ENCODE measurements around the gene POC1A. TPM values are rescaled to one million over a fixed set of nuclear protein-coding genes. Genes with fewer than 3 reads are reported as not detected.

Gene POC1A
- polyA plus RNA-seq, 1 donor (not counting 4 experiments of a cell fraction or from before 2014, with no cell fraction given), result 11.5 TPM

GRCh38 chr3:52104684-52105640, 49.3 kb downstream of the POC1A start:
- Histone ChIP-seq H3K36me3 (ENCODE audit: control insufficient read depth in 2 of 2, extremely low read depth in 1 of 2, insufficient read depth in 2 of 2, low read length in 2 of 2) (peaks cover 0 to 14% of the 10 kb centered on the region in 2 experiments), H3K9ac (ENCODE audit: control insufficient read depth, extremely low read depth, insufficient read depth, low read length) (no peak overlapping the region), H3K79me2 (ENCODE audit: control insufficient read depth, insufficient read depth, low read length) (no peaks in the 10 kb centered on the region), H3K4me2 (ENCODE audit: control insufficient read depth, extremely low read depth, insufficient read depth, low read depth, low read length) (no peak overlapping the region), H3K4me1 (ENCODE audit: control insufficient read depth, extremely low read depth, insufficient read depth, low read length) (peaks cover 20% of the 10 kb centered on the region), H3K4me3 (ENCODE audit: control insufficient read depth in 2 of 3, extremely low read depth in 1 of 3, insufficient read depth in 2 of 3, low read depth in 1 of 3, low read length in 3 of 3) (no peak overlapping the region), H3K9me1 (ENCODE audit: control insufficient read depth, extremely low read depth, insufficient read depth, low read length) (peaks cover 3% of the 10 kb centered on the region), H3K9me3 (ENCODE audit: control insufficient read depth, low read depth, low read length) (no peaks in the 10 kb centered on the region), H3K27me3 (ENCODE audit: control insufficient read depth, extremely low read depth, insufficient read depth, low read length) (no peaks in the 10 kb centered on the region), H3K27ac (ENCODE audit: control insufficient read depth, insufficient read depth, low read length) (no peak overlapping the region), H4K20me1 (ENCODE audit: control insufficient read depth, extremely low read depth, insufficient read depth, low read length) (no peaks in the 10 kb centered on the region), H2AFZ (ENCODE audit: control insufficient read depth, low read length) (no peak overlapping the region)
- dilution Hi-C loops (cut with MboI; ENCODE audit: extremely low pct_ligation_motif_present, low sequenced_read_pairs), result no loop called here
- FAIRE-seq (no peak), DNase-seq (ENCODE audit: low read depth, low spot score) (no peak)
- no peak for TF ChIP-seq EZH2 (IDR thresholded peaks at IDR 0.05; ENCODE audit: low read length)
- no peak for TF ChIP-seq CTCF (optimal IDR thresholded peaks at IDR 0.05 in 1 of 3, IDR thresholded peaks at IDR 0.05 in 1 of 3, conservative IDR thresholded peaks at IDR 0.05 in 1 of 3; ENCODE audit: extremely low read depth in 1 of 3, insufficient read depth in 2 of 3, low read length in 3 of 3)

GRCh38 chr3:52102934-52103333, 51.3 kb downstream of the POC1A start:
- no peak for TF ChIP-seq CTCF (optimal IDR thresholded peaks at IDR 0.05 in 1 of 3, IDR thresholded peaks at IDR 0.05 in 1 of 3, conservative IDR thresholded peaks at IDR 0.05 in 1 of 3; ENCODE audit: extremely low read depth in 1 of 3, insufficient read depth in 2 of 3, low read length in 3 of 3)
- Histone ChIP-seq H3K4me3 (ENCODE audit: control insufficient read depth in 2 of 3, extremely low read depth in 1 of 3, insufficient read depth in 2 of 3, low read depth in 1 of 3, low read length in 3 of 3) (no peak overlapping the region), H3K9me1 (ENCODE audit: control insufficient read depth, extremely low read depth, insufficient read depth, low read length) (peaks cover 3% of the 10 kb centered on the region), H3K36me3 (ENCODE audit: control insufficient read depth in 2 of 2, extremely low read depth in 1 of 2, insufficient read depth in 2 of 2, low read length in 2 of 2) (peaks cover 1 to 16% of the 10 kb centered on the region in 2 experiments), H3K4me1 (ENCODE audit: control insufficient read depth, extremely low read depth, insufficient read depth, low read length) (peaks cover 16% of the 10 kb centered on the region), H3K27ac (ENCODE audit: control insufficient read depth, insufficient read depth, low read length) (no peak overlapping the region), H3K4me2 (ENCODE audit: control insufficient read depth, extremely low read depth, insufficient read depth, low read depth, low read length) (no peak overlapping the region), H3K27me3 (ENCODE audit: control insufficient read depth, extremely low read depth, insufficient read depth, low read length) (no peaks in the 10 kb centered on the region), H3K9me3 (ENCODE audit: control insufficient read depth, low read depth, low read length) (no peaks in the 10 kb centered on the region), H3K79me2 (ENCODE audit: control insufficient read depth, insufficient read depth, low read length) (no peaks in the 10 kb centered on the region), H4K20me1 (ENCODE audit: control insufficient read depth, extremely low read depth, insufficient read depth, low read length) (no peaks in the 10 kb centered on the region), H3K9ac (ENCODE audit: control insufficient read depth, extremely low read depth, insufficient read depth, low read length) (no peak overlapping the region), H2AFZ (ENCODE audit: control insufficient read depth, low read length) (no peak overlapping the region)
- FAIRE-seq, result no peak
- DNase-seq (ENCODE audit: low read depth, low spot score), result no peak
- dilution Hi-C loops (cut with MboI; ENCODE audit: extremely low pct_ligation_motif_present, low sequenced_read_pairs), result no loop called here

Data from keratinocyte (primary cell).